K562 (cell line): ENCODE results near the gene ASF1B. TPM values are rescaled to one million over a fixed set of nuclear protein-coding genes. Genes with fewer than 3 reads are reported as not detected.
A peak's percentile ranks its signal among the peaks of the same experiment; 100 is the strongest.

ENCODE experiments used
- ATAC-seq: fragments of 200-7000 bp; cut with Tn5 transposase; 3 replicates; pipeline ENCODE4 v1.9.1; 2020; ENCODE audit warnings: moderate library complexity
- BruUV-seq: library from RNA; stranded (reverse); fragments of 400-500 nt; replicated peaks from 2 replicates; lab custom pipeline; 2021; lab: Mats Ljungman, UMichigan
- CTCF ChIA-PET: fragments of 300-600 bp; formaldehyde crosslinking; extraction: SDS; loops from one replicate; lab custom pipeline; 2021; ENCODE audit warnings: low intra/inter-chr PET ratio; lab: Yijun Ruan, JAX
- POLR2A ChIA-PET: fragments of 300-600, 350-650 bp; sonication (Branson Sonifier 250); formaldehyde crosslinking; extraction: SDS; loops from one replicate; lab custom pipeline; 2021; ENCODE audit warnings: antibody characterized with exemption, inconsistent platforms; lab: Yijun Ruan, JAX
- DNase-seq, 4 experiments: peaks; one replicate each; pipeline versions ENCODE4 v3.0.0 to v3.0.0-alpha.2; 2011 to 2018; ENCODE audit warnings: low spot score in 3 of 4, mixed read lengths in 3 of 4; ENCODE audit errors: extremely low read depth in 1 of 4
- FAIRE-seq: peaks from 2 replicates; lab custom pipeline; 2011; peaks lifted over from hg19 to GRCh38; lab: Jason Lieb, UNC
- H2AFZ ChIP-seq: 2 replicates; pipeline ENCODE4 v1.6.0; 2011; ENCODE audit warnings: low read depth, low read length, control low read depth, inconsistent platforms
- H3K27ac ChIP-seq: fragments of 200-600 bp; 3 replicates; pipeline ENCODE4 v1.8.0; 2011; ENCODE audit warnings: low read depth, mild to moderate bottlenecking, control low read depth, inconsistent platforms, low read length, moderate library complexity, mixed read lengths; ENCODE audit errors: extremely low read depth
- H3K27me3 ChIP-seq, 2 experiments: fragments of 300-600 bp in 1 of 2; 2 replicates in 1 of 2; 3 replicates in 1 of 2; pipeline versions ENCODE4 v1.6.0 to v1.8.0; 2011; ENCODE audit warnings: inconsistent platforms in 2 of 2, low read length in 2 of 2, mild to moderate bottlenecking in 1 of 2, mixed read lengths in 1 of 2, moderate library complexity in 1 of 2; ENCODE audit not compliant: control insufficient read depth in 2 of 2, insufficient read depth in 2 of 2
- H3K36me3 ChIP-seq: fragments of 300-600 bp; 3 replicates; pipeline ENCODE4 v1.8.0; 2011; ENCODE audit warnings: mild to moderate bottlenecking, low read length, inconsistent platforms; ENCODE audit not compliant: control insufficient read depth, insufficient read depth
- H3K4me1 ChIP-seq, 2 experiments: fragments of 200-600 bp in 1 of 2; replicated peaks in 1 of 2; 2 replicates in 1 of 2; 3 replicates in 1 of 2; pipeline versions ENCODE4 v1.5.1 to v1.8.0; 2011; ENCODE audit warnings: inconsistent platforms in 2 of 2, low read length in 2 of 2, mild to moderate bottlenecking in 1 of 2, mixed read lengths in 1 of 2, moderate library complexity in 1 of 2; ENCODE audit not compliant: control insufficient read depth in 2 of 2, insufficient read depth in 2 of 2
- H3K4me2 ChIP-seq: 2 replicates; pipeline ENCODE4 v1.6.1; 2011; ENCODE audit warnings: low read length, control low read depth, inconsistent platforms, mixed read lengths; ENCODE audit not compliant: insufficient read depth
- H3K4me3 ChIP-seq: fragments of 200-600 bp; sonication (generic), shearing (Covaris generic); 2 replicates; pipeline ENCODE4 v1.5.1; 2016; ENCODE audit warnings: control low read depth, inconsistent platforms
- H3K79me2 ChIP-seq: fragments of 200-600 bp; 3 replicates; pipeline ENCODE4 v1.8.0; 2011; ENCODE audit warnings: low read length, inconsistent platforms; ENCODE audit not compliant: control insufficient read depth, insufficient read depth
- H3K9ac ChIP-seq, 2 experiments: 2 replicates each; pipeline versions ENCODE4 v1.6.0 to v1.6.1; 2011; ENCODE audit warnings: low read depth in 2 of 2, low read length in 2 of 2, control low read depth in 1 of 2, inconsistent platforms in 1 of 2, mild to moderate bottlenecking in 1 of 2, mixed read lengths in 1 of 2; ENCODE audit not compliant: insufficient read depth in 1 of 2
- H3K9me1 ChIP-seq: one replicate; pipeline ENCODE4 v1.6.0; 2011; ENCODE audit warnings: inconsistent platforms, mild to moderate bottlenecking, low read length, moderate library complexity; ENCODE audit not compliant: control insufficient read depth, insufficient read depth
- H3K9me3 ChIP-seq: replicated peaks from 2 replicates; pipeline ENCODE4 v1.5.1; 2011; ENCODE audit warnings: low read depth, low read length, inconsistent platforms; ENCODE audit not compliant: control insufficient read depth, insufficient read depth
- H4K20me1 ChIP-seq: replicated peaks from 2 replicates; pipeline ENCODE4 v1.6.1; 2011; ENCODE audit warnings: low read length, inconsistent platforms, mixed read lengths; ENCODE audit not compliant: control insufficient read depth, insufficient read depth
- ELF1 ChIP-seq: fragments of 200-800 bp; sonication (Bioruptor generic); IDR thresholded peaks from 2 replicates; pipeline ENCODE4 v1.6.1; 2016; ENCODE audit warnings: missing genetic modification characterization, missing compliant biosample characterization
- KAT8 ChIP-seq: fragments of 450-650 bp; IDR thresholded peaks from 2 replicates; pipeline ENCODE4 v1.6.1; 2016; ENCODE audit warnings: low read depth, mild to moderate bottlenecking
- KDM1A ChIP-seq, 2 experiments: fragments of 450-650 bp; IDR thresholded peaks; 2 replicates each; pipeline ENCODE4 v1.6.1; 2016; ENCODE audit warnings: mild to moderate bottlenecking in 2 of 2
- NONO ChIP-seq, 2 experiments: fragments of 200-400 bp in 1 of 2; fragments of 450-650 bp in 1 of 2; formaldehyde crosslinking in 1 of 2; IDR thresholded peaks; 2 replicates each; pipeline ENCODE4 v1.6.1; 2017; ENCODE audit warnings: low read depth in 2 of 2, mild to moderate bottlenecking in 2 of 2, moderate library complexity in 2 of 2, low read length in 1 of 2
- POLR2G ChIP-seq: fragments of 200-400 bp; formaldehyde crosslinking; IDR thresholded peaks from 2 replicates; pipeline ENCODE4 v1.6.1; 2017; ENCODE audit warnings: low read depth, mild to moderate bottlenecking, antibody characterized with exemption, low read length, moderate library complexity
- RBM22 ChIP-seq: fragments of 200-400 bp; formaldehyde crosslinking; IDR thresholded peaks from 2 replicates; pipeline ENCODE4 v1.6.1; 2018; ENCODE audit warnings: low read length, low read depth; ENCODE audit not compliant: poor library complexity, severe bottlenecking
- SMARCC2 ChIP-seq: fragments of 450-650 bp; IDR thresholded peaks from 2 replicates; pipeline ENCODE4 v1.6.1; 2017; ENCODE audit warnings: antibody characterized with exemption, moderate library complexity, mild to moderate bottlenecking, low read depth
- SP1 ChIP-seq: sonication (generic); formaldehyde crosslinking; IDR thresholded peaks from 2 replicates; pipeline ENCODE4 v1.8.1; 2022; ENCODE audit warnings: mild to moderate bottlenecking, missing genetic modification reagents
- TEAD4 ChIP-seq, 2 experiments: sonication (generic) in 1 of 2; formaldehyde crosslinking in 1 of 2; IDR thresholded peaks; 2 replicates each; pipeline versions ENCODE4 v1.6.1 to v1.8.0; 2012 to 2022; ENCODE audit warnings: borderline replicate concordance in 1 of 2, inconsistent platforms in 1 of 2, low read length in 1 of 2, mild to moderate bottlenecking in 1 of 2, missing genetic modification reagents in 1 of 2
- UBTF ChIP-seq, 2 experiments: IDR thresholded peaks; 2 replicates each; pipeline ENCODE4 v1.6.1; 2012; ENCODE audit warnings: improper control_type of control experiment in 2 of 2, low read depth in 2 of 2, low read length in 2 of 2, borderline replicate concordance in 1 of 2
- ZKSCAN3 ChIP-seq: fragments of 250-450 bp; sonication (Bioruptor Pico); IDR thresholded peaks from 2 replicates; pipeline ENCODE4 v1.4.0; 2020
- ZNF277 ChIP-seq: fragments of 250-450 bp; sonication (Bioruptor Pico); IDR thresholded peaks from 2 replicates; pipeline ENCODE4 v1.8.0; 2022; ENCODE audit warnings: inconsistent platforms, mild to moderate bottlenecking, moderate library complexity, borderline replicate concordance
- ZNF282 ChIP-seq: sonication (generic); formaldehyde crosslinking; IDR thresholded peaks from 2 replicates; pipeline ENCODE4 v1.8.1; 2023; ENCODE audit warnings: missing genetic modification reagents
- ZNF79 ChIP-seq: fragments of 250-450 bp; sonication (Bioruptor Pico); IDR thresholded peaks from 2 replicates; pipeline ENCODE4 v1.4.0; 2020; ENCODE audit warnings: low read depth, mild to moderate bottlenecking, moderate library complexity
- WGBS: fragments of 100-300 bp; shearing (Covaris generic); methylation state at CpG from one replicate; pipeline ENCODE4 v1.1.6; 2016; ENCODE audit warnings: low coverage, mixed read lengths; ENCODE audit not compliant: insufficient coverage; ENCODE audit errors: missing lambda C conversion rate; 5-methylcytosine and 5-hydroxymethylcytosine counted together
- in situ Hi-C: fragments of 300-500 bp; cut with MboI; formaldehyde crosslinking; loops from 4 replicates; pipeline ENCODE4 v1.15.0; 2018; ENCODE audit warnings: inconsistent platforms, mixed read lengths
- intact Hi-C: fragments of 100-400 bp; cut with micrococcal nuclease; formaldehyde crosslinking; loops from 2 replicates; pipeline ENCODE4 v1.14.2; 2022
- polyA plus RNA-seq, 8 experiments: library from polyadenylated mRNA; depleted of rRNA in 4 of 8; stranded (reverse) in 5 of 8; unstranded in 3 of 8; fragments of >200 nt; fragmentation: Nextera tagmentation in 2 of 8; fragmentation: Illumina TruSeq in 1 of 8; extraction: Ambion mirVana in 2 of 8; extraction: Trizol in 1 of 8; gene quantifications; 2 replicates each; pipeline versions ENCODE4 v1.2.1 to v1.2.3, GENCODE V29; 2011 to 2014; ENCODE audit warnings: inconsistent platforms in 1 of 8, missing spikeins in 1 of 8
- total RNA-seq, 7 experiments: library from RNA; depleted of rRNA in 6 of 7; stranded (reverse); fragments of >200 nt in 6 of 7; fragmentation: Illumina TruSeq in 2 of 7; extraction: Trizol in 2 of 7; gene quantifications; 2 replicates each; pipeline versions ENCODE4 v1.2.1 to v1.2.3, GENCODE V29; 2011 to 2021; ENCODE audit warnings: low replicate concordance in 1 of 7
- TF ChIP-seq, protein P1 (sequence below): sonication (generic); formaldehyde crosslinking; IDR thresholded peaks from 2 replicates; pipeline ENCODE4 v1.8.0; 2022; ENCODE audit warnings: mild to moderate bottlenecking, missing genetic modification reagents
- TF ChIP-seq, protein P2 (sequence below): fragments of 450-650 bp; IDR thresholded peaks from 2 replicates; pipeline ENCODE4 v1.6.1; 2016; ENCODE audit warnings: mild to moderate bottlenecking

The ASF1B gene
- total and polyA plus RNA-seq, 9 of the 15 experiments (the other 6 are each of a cell fraction or from before 2014, with no cell fraction given): 6.0 to 69.4 (median 53.3) TPM

GRCh38 chr19:14161305-14161704 is 24.9 kb upstream of the ASF1B start:
- no peaks in the 10 kb centered on the region for H3K79me2 ChIP-seq
- no peak overlapping the region for H3K9ac ChIP-seq
- BruUV-seq: no TSS peak
- peaks cover 36% of the 10 kb centered on the region; the same call in 2 of the 3 replicates for H3K36me3 ChIP-seq
- no peak overlapping the region for H3K4me3 ChIP-seq
- WGBS: 87% methylated on average over 8 of the region's 19 CpGs
- intact Hi-C loops (no loop called here), in situ Hi-C loops (no loop called here)
- ChIA-PET CTCF (no interaction called here), POLR2A (interaction anchor here (0.6 kb wide), 1 partner anchor 29 kb away, joined by 3 read pairs; no protein-coding TSS in a partner anchor)
- no peak for DNase-seq
- H3K4me2 ChIP-seq: no peak overlapping the region
- H3K9me1 ChIP-seq: no peaks in the 10 kb centered on the region
- no peaks in the 10 kb centered on the region for H3K9me3 ChIP-seq
- H3K27me3 ChIP-seq: no peaks in the 10 kb centered on the region
- no peak for ATAC-seq
- FAIRE-seq: no peak
- H3K27ac ChIP-seq: no peak overlapping the region
- no peak overlapping the region for H2AFZ ChIP-seq
- H3K4me1 ChIP-seq: peaks cover 0 to 30% of the 10 kb centered on the region in 2 experiments; a peak in 2 of 5 replicates
- H4K20me1 ChIP-seq: no peaks in the 10 kb centered on the region; the same call in none of the 2 replicates
- no peak for TF ChIP-seq UBTF (IDR thresholded peaks at IDR 0.05; ENCODE audit: borderline replicate concordance in 1 of 2, low read depth in 2 of 2, low read length in 2 of 2)
- TF ChIP-seq, protein P1, sequence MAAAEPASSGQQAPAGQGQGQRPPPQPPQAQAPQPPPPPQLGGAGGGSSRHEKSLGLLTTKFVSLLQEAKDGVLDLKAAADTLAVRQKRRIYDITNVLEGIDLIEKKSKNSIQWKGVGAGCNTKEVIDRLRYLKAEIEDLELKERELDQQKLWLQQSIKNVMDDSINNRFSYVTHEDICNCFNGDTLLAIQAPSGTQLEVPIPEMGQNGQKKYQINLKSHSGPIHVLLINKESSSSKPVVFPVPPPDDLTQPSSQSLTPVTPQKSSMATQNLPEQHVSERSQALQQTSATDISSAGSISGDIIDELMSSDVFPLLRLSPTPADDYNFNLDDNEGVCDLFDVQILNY (CRISPR knock-in tag): no peak
- no peak for TF ChIP-seq ZKSCAN3 (CRISPR knock-in tag)
- TF ChIP-seq, protein P2, sequence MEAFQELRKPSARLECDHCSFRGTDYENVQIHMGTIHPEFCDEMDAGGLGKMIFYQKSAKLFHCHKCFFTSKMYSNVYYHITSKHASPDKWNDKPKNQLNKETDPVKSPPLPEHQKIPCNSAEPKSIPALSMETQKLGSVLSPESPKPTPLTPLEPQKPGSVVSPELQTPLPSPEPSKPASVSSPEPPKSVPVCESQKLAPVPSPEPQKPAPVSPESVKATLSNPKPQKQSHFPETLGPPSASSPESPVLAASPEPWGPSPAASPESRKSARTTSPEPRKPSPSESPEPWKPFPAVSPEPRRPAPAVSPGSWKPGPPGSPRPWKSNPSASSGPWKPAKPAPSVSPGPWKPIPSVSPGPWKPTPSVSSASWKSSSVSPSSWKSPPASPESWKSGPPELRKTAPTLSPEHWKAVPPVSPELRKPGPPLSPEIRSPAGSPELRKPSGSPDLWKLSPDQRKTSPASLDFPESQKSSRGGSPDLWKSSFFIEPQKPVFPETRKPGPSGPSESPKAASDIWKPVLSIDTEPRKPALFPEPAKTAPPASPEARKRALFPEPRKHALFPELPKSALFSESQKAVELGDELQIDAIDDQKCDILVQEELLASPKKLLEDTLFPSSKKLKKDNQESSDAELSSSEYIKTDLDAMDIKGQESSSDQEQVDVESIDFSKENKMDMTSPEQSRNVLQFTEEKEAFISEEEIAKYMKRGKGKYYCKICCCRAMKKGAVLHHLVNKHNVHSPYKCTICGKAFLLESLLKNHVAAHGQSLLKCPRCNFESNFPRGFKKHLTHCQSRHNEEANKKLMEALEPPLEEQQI: no peak
- TF ChIP-seq ZNF277 (CRISPR knock-in tag): no peak
- no peak for TF ChIP-seq TEAD4 (IDR thresholded peaks at IDR 0.05; ENCODE audit: low read length)
- TF ChIP-seq TEAD4 (CRISPR knock-in tag; IDR thresholded peaks at IDR 0.05; ENCODE audit: borderline replicate concordance): no peak
- TF ChIP-seq ZNF79 (CRISPR knock-in tag): no peak
- TF ChIP-seq SMARCC2: no peak
- TF ChIP-seq RBM22: peak; percentile 43
- no peak for TF ChIP-seq NONO (IDR thresholded peaks at IDR 0.05; ENCODE audit: low read depth in 2 of 2, low read length in 1 of 2)
- no peak for TF ChIP-seq KDM1A (IDR thresholded peaks at IDR 0.05)
- no peak for TF ChIP-seq ZNF282
- TF ChIP-seq POLR2G: peak; percentile 71
- TF ChIP-seq SP1: no peak
- no peak for TF ChIP-seq KAT8
- no peak for TF ChIP-seq ELF1
